ENCODE results near the gene ATP6V0A1.
"Not testable (repeated sequence)": the region's sequence is repeated elsewhere in the genome, so short reads cannot be mapped to it uniquely, and the experiment has no call there.

ATP6V0A1 gene

GRCh38 chr17:42438600-42439567 is 19.8 kb upstream of the ATP6V0A1 start:
- DNase-seq = no peak

- DNase-seq = no peak
These were observed 17.1 kb upstream of the ATP6V0A1 start for GRCh38 chr17:42441371-42442195.

- no peak for DNase-seq
These were observed 16.5 kb upstream of the ATP6V0A1 start for GRCh38 chr17:42442196-42442565.

- not testable (repeated sequence) for DNase-seq
These were observed 9.5 kb upstream of the ATP6V0A1 start for GRCh38 chr17:42449176-42449575.

- DNase-seq = not testable (repeated sequence)
These were observed 8.8 kb upstream of the ATP6V0A1 start for GRCh38 chr17:42449838-42450237.

- not testable (repeated sequence) for DNase-seq
These were observed 7.4 kb upstream of the ATP6V0A1 start for GRCh38 chr17:42451270-42451669.

GRCh38 chr17:42453439-42453838 is 5.2 kb upstream of the ATP6V0A1 start:
- no peak for DNase-seq

GRCh38 chr17:42454987-42455386 is 3.7 kb upstream of the ATP6V0A1 start:
- not testable (repeated sequence) for DNase-seq

- DNase-seq = no peak
These were observed 2.2 kb upstream of the ATP6V0A1 start for GRCh38 chr17:42456223-42457106.

- no peak for DNase-seq
These were observed 1.4 kb upstream of the ATP6V0A1 start for GRCh38 chr17:42457107-42457792.

- DNase-seq = peak in 1 of 2 experiments; percentile 18
These were observed 650 bp downstream of the ATP6V0A1 start for GRCh38 chr17:42459256-42459800.

GRCh38 chr17:42459801-42460281 is 1.2 kb downstream of the ATP6V0A1 start:
- no peak for DNase-seq

GRCh38 chr17:42460371-42460770 is 1.7 kb downstream of the ATP6V0A1 start:
- no peak for DNase-seq

GRCh38 chr17:42463976-42464400 is 5.3 kb downstream of the ATP6V0A1 start:
- DNase-seq = no peak

- DNase-seq = no peak
These were observed 9.2 kb downstream of the ATP6V0A1 start for GRCh38 chr17:42467889-42468288.

- DNase-seq = no peak
These were observed 14.2 kb downstream of the ATP6V0A1 start for GRCh38 chr17:42472709-42473521.

GRCh38 chr17:42474276-42474675 is 15.6 kb downstream of the ATP6V0A1 start:
- DNase-seq = no peak

GRCh38 chr17:42475121-42475520 is 16.4 kb downstream of the ATP6V0A1 start:
- DNase-seq = no peak

GRCh38 chr17:42475835-42476234 is 17.2 kb downstream of the ATP6V0A1 start:
- DNase-seq = no peak

- DNase-seq = no peak
These were observed 17.7 kb downstream of the ATP6V0A1 start for GRCh38 chr17:42476411-42476810.

GRCh38 chr17:42477173-42477572 is 18.5 kb downstream of the ATP6V0A1 start:
- DNase-seq = no peak
